Stimulated activated CD8-positive, alpha-beta memory T cell treated with anti-CD3 and anti-CD28 coated beads, Interleukin-2, amount 100 ng/mL, for 1 hour (primary cell): ENCODE data around the gene COL28A1.
"Not testable (repeated sequence)": the region's sequence is repeated elsewhere in the genome, so short reads cannot be mapped to it uniquely, and the experiment has no call there.

Source experiments
- DNase-seq, 2 donors: peaks; one replicate each; pipeline ENCODE4 v3.0.0-alpha.2; 2020; ENCODE audit warnings: low read depth in 2 of 2

The COL28A1 gene

GRCh38 chr7:7464991-7465765 is 70.5 kb downstream of the COL28A1 start:
- not testable (repeated sequence) for DNase-seq

- no peak for DNase-seq
Measured at GRCh38 chr7:7454000-7454399, 81.7 kb downstream of the COL28A1 start.

DNA sequence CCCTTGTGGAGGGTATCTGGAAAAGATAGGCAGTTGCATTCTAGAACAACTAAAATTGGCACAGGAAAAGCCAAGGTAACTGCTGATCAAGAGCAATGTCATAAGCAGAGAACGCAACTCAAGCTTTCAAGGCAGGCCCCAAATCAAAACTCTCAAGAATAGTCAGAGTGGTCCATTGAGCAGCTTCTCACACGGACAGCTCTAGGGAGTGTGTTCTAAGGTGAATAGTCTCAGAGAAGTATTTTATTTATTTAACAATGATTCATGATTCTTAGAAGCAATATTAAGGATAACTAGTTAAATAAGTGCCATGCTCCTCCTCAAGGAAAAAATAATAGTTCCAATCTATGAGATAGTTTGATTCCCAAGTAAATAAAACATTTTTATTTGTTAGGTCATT is 83.0 kb downstream of the COL28A1 start:
- no peak for DNase-seq

- DNase-seq = no peak
Measured at GRCh38 chr7:7452119-7452518, 83.6 kb downstream of the COL28A1 start.

DNA sequence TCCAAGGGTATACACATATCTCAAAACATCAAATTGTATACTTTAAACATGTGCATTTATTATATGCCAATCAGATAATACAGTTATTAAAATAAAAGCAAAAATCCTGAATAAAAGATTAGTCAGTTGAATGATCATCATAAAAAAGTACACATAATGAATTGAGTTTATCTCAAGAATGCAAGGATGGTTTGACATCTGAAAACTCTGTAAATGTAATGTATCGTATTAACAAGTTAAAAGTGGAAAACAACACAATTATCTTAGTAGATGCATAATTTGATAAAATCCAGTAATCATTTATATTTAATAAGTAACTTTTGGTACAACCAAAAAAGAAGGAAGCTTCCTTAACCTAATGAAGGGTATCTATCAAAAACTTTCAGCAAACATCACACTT is 86.6 kb downstream of the COL28A1 start:
- no peak for DNase-seq

DNA sequence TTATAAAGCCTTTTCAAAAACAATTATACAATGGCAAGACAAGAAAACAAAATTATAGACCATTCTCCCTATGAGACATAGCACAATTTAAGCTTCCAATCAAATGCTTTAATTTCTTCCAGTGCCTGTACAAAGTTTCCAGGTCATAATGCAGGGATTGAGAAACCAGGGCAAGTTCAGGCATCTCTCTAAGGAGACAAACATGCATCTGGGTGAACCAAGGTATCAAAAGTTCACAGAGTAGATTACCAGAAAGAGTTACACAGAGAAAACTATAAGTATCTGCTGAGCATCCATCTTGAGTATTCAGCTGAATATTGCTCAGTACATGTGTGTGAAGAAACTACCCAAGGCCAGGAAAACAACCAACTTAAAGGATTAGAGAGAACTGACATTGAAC is 89.1 kb downstream of the COL28A1 start:
- DNase-seq = no peak

DNA sequence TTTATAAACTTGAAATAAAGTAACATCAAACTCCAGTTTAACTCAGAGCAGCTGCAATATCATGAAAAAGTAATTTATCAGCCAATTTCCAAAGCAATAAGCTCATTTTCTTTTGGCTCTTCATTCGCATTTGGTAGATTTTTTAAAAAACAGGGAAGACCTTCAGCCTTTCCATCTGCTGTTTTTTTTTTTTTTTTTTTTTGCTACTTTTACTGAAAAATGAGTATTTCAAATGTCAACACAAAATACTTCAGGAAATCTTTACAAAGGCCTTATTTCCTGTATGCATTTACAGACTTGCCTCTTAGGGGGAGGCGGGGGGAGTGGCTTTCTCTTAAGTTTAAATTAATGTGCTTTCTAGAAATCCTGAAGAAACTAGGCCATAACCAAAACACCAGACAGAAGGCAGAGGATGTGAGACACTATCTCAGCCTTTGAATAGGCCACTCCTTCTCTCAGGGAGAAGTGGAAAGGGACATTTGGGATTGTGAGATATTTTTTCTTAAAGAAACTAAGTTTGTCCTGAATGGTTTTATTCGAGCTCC is 91.8 kb downstream of the COL28A1 start:
- no peak for DNase-seq

DNA sequence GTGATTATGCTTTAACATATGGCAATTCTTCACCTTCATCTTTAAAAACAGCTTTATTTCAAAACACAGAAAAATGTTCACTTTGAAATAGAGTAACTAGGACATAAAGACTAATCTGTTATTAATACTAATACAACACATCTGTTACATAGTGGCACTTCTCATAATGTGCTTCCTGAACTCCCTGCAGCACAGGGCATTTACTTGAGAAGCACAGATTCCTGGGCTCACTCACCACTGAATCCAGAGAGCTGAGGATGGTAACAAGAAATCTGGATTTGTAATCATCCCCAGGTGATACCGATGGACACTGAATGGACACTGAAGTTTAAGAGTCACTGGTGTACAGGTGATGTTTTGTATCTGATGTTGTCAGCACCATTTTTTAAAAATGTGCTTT is 96.1 kb downstream of the COL28A1 start:
- no peak for DNase-seq

DNA sequence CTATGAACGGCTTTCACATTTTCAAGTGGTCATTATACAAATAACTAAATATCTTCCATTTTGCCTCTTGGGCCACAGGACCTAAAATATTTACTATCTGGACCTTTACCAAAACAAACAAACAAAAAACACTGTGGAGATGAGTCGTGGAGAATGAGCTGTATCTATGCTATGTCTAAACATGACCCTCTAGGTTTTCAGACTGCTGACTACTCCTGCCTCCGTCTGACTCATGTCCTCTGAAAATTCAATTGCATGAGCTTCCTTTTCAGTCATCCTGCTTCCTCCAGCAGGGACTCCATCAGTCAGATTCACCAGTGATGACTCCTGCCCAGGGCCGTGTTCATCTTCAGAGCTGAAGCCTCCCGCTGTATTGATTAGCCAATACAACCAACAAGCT is 96.8 kb downstream of the COL28A1 start:
- no peak for DNase-seq

DNA sequence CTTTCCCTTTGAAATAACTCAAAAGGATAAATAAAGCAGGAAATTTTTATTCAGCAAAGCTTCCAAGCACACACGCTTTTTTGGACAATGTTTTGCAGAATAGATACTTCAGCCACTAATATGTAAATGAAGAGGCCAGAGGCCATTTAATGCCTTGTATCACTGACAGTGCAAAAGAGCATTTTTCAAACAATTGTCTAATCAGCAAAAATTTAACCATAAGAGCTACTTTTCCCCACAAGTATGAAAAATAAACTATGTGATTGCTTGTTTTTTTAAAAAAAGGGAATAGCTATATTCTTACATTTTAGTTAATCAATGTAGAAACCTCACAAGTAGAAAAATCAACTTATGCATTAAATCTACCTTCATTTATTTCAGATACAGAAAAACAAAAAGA is 99.7 kb downstream of the COL28A1 start:
- DNase-seq = no peak

- DNase-seq = no peak
Measured at GRCh38 chr7:7434329-7434728, 101.3 kb downstream of the COL28A1 start.

DNA sequence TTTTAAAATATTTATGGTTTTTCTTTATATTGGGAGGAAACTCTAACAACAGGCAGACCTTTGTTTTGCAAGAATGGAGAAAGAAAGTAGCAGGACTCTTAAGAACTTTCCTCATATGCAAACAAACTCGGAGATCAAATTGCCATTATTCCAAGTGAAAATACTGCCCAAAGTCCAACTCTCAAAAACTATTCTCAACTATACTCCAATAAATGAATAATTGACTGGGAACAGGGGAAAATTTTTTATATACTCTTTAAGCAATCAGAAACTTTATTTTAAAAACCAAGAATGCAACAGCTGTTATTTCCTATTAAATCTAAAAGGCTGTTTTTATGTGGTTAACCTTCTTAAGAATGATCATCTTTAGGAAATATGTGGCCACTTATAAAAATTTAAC is 101.9 kb downstream of the COL28A1 start:
- DNase-seq = no peak

DNA sequence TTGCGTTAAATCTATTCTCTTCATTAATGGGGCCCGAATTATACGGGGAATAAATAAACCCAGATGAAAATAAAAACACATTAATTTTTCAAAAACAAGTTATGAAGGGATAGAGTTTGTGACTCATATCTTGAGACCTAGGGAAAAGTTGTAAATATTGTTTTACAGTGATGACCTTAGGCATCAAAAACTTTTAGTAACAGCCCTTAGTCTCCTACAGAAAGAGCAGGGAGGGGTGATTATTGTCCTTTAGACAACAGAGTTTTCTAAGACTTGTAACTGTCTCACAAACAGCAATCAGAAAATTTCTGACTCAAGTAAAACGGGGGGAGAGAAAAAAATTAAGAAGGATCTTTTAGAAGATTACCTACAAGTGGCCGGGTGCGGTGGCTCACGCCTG is 102.7 kb downstream of the COL28A1 start:
- no peak for DNase-seq

- no peak for DNase-seq
Measured at GRCh38 chr7:7428806-7429205, 106.9 kb downstream of the COL28A1 start.

GRCh38 chr7:7427363-7427762 is 108.3 kb downstream of the COL28A1 start:
- no peak for DNase-seq

GRCh38 chr7:7426676-7427075 is 109.0 kb downstream of the COL28A1 start:
- DNase-seq = no peak

DNA sequence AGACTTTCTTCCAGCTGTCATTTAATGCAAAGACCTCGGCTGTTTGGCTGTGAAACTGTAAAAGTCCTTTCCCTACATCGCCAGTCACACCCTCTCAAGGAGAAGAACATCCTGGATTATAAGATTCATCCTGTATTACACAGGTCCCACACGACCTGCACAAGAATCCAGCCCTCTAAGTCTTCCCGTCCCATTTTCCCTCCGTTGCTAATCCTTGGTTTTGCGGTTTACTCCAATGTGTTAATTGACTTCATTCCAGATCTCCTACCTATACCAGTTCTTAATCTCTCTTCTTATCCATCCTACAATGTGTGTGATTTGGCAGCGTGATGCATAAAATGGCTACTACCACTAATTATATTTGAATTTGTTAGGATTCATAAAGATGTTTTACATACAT is 110.4 kb downstream of the COL28A1 start:
- DNase-seq = no peak

- peak in 1 of 2 donors; percentile 9 for DNase-seq
Measured at GRCh38 chr7:7424151-7424873, 111.4 kb downstream of the COL28A1 start.

- DNase-seq = no peak
Measured at GRCh38 chr7:7422641-7423040, 113.0 kb downstream of the COL28A1 start.

DNA sequence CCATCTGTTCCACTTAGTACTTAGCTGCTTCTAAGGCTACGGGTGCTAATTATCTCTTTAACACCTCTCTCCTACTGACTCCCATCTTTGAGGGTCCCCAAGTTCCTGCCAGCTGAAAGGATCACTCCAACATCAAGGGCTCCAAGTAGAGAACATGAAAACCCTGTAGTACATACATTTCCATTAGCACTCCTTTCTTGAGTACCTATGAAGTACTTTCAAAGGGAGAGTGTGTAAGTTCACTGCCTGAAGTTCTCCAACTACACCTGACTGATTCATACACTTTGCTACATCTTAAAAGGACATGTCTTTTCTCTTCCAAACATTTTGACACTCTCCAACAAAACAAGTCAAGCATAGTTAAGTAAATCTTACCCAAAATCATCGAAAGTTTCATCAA is 113.8 kb downstream of the COL28A1 start:
- no peak for DNase-seq

DNA sequence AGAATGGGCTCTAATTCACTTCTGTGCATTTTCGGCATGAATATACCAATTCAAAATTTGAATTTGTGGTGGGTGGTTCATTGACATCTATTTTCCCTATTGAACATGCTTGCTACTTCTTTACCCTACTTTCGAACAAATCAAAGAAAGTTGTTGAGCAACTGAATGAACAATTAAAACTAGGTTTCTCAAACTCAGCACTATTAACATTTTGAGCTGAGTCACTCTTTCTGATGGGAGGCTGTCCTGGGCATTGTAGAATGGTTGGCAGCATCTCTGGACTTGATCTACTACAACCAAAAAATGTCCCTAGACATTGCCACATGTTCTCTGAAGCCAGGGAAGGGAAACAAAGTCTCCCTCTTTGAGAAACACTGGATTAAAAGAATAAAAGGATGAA is 116.7 kb downstream of the COL28A1 start:
- no peak for DNase-seq

DNA sequence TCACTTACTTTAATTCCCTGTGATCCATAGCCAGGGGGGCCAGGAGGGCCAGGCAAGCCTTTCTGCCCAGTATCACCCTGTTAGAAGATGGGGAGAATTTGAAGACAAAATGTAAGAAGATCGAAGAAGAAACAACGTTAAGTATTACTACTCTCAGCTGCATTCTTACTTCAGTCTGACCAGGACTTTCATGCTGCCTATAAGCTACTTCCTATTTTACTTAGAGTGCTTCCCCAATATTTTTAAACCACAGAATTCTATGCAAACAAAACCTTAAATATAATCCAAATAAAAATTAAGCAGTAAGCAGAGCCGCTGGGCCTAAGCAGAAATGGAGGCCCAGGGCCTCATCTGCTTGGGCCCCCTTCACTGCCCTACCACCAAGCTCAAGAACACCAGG is 117.8 kb downstream of the COL28A1 start:
- DNase-seq = no peak

- DNase-seq = no peak
Measured at GRCh38 chr7:7417414-7417813, 118.3 kb downstream of the COL28A1 start.
